T-helper 9 cell (primary cell): ENCODE data around the gene FEV.
A peak's percentile ranks its signal among the peaks of the same experiment; 100 is the strongest.
"Not testable (repeated sequence)": the region's sequence is repeated elsewhere in the genome, so short reads cannot be mapped to it uniquely, and the experiment has no call there.

ENCODE experiments used
- DNase-seq: peaks from one replicate; pipeline ENCODE4 v3.0.0-alpha.2; 2020

Gene FEV

GRCh38 chr2:218963601-218964000 is 21.4 kb downstream of the FEV start:
- DNase-seq = no peak

GRCh38 chr2:218962859-218963492 is 22.0 kb downstream of the FEV start:
- peak; percentile 55 for DNase-seq

GRCh38 chr2:218961651-218962570 is 23.1 kb downstream of the FEV start:
- no peak for DNase-seq

DNA sequence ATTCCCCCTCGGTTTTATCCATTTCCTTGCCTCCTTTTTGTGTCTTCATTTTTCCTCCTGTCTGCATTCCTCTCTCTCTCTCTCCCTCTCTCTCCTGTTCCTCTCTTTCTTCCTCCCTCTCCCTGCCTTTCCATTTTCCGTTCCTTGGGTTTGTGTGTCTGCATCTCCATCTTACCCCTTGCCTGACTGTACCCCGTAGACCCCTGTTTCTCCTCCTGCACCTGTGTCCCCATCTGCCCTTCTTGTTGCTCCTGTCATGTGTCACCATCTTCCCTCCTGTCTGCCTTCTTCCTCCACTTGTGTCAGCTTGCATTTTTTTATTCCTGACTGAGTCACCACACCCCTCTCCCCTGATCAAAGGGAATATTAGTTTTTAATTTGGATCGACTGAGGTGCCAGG is 23.8 kb downstream of the FEV start:
- DNase-seq = no peak

DNA sequence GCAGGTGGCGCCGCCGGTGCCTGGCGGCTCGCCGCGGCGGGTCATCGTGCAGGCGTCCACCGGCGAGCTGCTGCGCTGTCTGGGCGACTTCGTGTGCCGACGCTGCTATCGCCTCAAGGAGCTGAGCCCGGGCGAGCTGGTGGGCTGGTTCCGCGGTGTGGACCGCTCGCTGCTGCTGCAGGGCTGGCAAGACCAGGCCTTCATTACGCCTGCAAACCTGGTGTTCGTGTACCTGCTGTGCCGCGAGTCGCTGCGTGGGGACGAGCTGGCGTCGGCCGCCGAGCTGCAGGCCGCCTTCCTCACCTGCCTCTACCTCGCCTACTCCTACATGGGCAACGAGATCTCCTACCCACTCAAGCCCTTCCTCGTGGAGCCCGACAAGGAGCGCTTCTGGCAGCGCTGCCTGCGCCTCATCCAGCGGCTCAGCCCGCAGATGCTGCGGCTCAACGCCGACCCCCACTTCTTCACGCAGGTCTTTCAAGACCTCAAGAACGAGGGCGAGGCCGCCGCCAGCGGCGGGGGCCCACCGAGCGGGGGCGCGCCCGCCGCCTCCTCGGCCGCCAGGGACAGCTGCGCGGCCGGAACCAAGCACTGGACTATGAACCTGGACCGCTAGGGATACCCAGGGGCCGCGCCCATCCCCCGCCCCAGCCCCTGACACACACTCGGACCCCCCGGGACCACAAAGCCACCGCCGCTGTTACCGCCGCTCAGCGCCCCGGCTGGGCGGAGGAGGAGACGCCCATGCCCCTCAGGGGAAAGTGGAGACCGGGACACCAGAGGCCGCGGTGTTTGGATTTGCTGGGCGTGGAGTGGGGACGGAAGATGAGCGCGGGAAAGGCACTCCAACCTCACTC is 24.4 kb downstream of the FEV start:
- DNase-seq = no peak

DNA sequence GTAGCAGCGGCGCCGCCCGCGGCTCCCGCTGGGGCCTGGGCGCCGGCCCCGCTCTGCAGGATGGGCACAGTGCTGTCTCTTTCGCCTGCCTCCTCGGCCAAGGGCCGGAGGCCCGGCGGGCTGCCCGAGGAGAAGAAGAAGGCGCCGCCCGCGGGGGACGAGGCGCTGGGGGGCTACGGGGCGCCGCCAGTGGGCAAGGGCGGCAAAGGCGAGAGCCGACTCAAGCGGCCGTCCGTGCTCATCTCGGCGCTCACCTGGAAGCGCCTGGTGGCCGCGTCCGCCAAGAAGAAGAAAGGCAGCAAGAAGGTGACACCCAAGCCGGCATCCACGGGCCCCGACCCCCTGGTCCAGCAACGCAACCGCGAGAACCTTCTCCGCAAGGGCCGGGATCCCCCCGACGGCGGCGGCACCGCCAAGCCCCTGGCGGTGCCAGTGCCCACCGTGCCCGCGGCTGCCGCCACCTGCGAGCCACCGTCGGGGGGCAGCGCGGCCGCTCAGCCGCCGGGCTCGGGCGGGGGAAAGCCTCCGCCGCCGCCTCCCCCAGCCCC is 25.1 kb downstream of the FEV start:
- no peak for DNase-seq

DNA sequence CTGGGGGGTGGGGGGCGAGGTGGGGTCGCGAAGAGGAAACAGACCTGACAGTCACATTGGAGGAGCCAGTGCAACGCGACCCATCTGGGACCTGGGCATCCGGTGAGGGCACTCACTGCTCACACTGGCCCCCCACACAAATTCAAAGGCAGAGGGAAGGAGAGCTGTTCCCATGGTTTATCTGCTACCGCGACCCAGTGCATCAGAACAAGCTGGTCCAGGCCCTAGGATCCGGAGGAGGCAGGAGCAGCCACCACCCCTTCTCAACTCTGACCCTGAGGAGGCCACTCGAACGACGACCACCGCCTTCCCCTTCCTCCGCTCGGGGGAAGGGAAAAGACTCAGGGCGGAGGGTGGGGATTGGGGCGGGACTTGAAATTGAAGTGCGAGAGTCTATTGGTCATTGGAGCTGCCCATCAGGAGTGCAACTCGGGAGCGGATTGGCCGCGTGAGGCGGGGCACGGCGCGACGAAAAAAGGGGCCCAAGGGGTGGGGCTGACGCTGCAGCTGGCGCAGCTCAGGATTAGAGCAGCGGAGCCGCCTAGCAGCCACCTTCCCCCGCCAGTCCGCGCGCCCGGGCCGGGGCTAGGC is 25.7 kb downstream of the FEV start, which contains the start of gene CDK5R2:
Gene CDK5R2, plus strand, starts transcription at position 526 of the 591 bp plus-strand sequence. CDS start 155 bp downstream, outside the sequence.
- DNase-seq = no peak

DNA sequence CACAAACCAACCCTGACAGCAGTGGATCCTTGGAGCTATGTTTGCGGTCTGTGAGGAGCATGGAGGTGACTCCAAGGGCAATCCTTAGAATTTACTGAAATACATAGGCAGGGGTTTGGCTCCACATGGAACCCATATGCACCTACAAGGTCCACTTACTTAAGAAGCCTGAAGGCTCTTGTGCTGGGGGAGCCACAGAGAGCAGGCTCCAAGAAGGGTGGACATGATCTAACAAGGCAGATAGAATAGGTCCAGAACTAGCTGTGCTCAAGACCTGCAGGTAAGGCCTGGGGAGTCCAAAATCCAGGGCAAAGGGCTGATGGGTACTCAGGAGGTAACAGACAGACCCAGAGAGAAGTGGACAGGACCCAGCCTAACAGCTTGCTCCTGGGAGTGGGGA is 26.7 kb downstream of the FEV start:
- no peak for DNase-seq

DNA sequence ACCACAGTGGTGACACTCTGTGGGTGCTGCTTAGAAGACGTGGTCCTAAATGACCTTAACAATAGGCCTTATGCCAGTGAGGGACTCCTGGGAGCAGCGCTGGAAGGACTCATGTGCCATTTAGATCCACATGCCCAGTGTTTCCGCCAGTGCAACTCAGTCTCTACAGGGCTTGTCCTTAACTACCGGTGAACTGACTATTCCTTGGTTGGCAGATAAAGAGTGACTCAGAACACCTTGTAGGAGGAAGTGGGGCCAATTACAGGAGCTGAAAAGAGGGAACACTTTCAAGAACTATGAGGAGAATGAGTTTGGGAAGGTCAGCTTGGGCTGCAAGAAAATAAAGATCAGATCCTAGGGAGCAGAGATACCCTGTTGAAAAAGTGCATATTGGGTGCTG is 27.3 kb downstream of the FEV start:
- DNase-seq = no peak

GRCh38 chr2:218956039-218956438 is 28.9 kb downstream of the FEV start:
- no peak for DNase-seq

DNA sequence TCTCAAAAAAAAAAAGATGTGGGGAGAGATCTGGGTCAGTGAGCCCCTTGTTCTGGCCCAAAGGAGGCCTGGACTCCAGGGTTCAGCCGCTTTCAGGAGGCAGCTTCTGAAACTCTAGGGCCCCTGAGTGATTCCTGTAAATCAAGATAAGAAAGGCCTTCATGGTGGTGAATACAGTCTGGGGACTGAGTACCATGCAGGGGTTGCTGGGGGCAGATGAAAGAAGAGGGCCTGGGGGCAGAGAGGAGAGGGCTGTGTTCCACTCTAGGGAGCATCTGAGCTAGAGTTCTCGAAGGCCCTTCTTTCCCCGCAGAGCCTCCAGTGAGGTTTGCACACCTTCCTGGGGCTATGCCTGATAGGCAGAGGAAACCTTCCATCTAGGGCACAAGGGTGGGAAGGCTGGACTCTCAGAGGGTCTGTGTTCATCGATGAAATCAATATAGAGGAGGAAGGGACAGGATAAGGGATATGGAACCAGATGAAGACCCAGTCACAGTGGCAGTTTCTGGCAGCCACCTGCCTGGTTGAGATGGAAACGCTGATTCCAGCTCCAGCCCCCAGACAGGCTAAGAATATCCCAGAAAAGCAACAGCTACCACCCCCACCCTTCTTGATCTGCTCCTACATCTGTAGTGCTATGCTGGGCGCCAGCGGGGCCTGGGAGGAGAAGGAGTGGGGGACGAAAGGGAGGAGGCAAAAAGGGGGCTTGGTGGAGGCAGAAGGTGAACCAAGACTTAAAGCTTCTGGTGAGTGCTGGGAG is 30.3 kb downstream of the FEV start:
- DNase-seq = no peak

DNA sequence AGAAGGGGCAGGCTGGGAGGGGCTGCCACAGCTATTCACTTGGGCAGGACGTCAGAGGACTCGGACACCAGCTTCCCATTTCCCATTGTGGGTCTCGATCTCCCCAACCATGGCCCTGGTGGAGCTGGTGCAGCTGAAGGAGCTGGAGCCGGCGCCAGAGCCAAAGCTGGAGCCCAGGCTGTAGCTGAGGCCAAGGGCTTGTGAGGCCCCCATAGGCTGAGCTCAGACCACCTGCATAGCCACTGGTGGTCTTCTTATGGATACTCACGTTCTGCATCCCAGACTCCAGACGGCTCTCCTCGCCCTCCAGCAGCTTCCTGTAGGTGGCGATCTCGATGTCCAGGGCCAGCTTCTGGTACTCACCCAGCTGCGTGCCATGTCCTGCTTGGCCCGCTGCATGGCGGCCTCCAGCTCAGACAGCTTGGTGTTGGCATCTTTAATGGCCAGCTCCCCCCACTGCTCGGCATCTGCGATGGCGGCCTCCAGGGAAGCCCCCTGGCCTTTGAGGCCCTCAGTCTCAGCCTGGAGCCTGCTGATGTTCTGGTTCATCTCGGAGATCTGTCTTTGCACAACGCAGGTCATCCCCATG is 31.5 kb downstream of the FEV start:
- DNase-seq = no peak

DNA sequence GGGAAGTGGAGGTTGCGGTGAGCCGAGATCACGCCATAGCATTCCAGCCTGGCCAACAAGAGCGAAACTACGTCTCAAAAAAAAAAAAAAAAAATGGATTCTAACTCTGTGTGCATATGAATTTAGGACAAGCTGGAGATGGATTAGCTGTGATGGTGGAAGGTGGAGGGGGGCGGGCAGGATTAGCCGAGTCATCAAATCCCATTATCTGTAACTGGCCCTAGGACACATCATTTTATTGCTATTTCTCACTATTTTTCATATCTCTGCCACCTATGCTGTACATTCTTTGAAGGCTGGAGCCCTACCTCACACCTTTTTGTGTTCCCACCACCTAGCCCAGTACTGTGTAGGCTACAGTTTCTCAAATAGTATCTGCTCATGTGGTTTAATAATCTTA is 32.8 kb downstream of the FEV start:
- no peak for DNase-seq

DNA sequence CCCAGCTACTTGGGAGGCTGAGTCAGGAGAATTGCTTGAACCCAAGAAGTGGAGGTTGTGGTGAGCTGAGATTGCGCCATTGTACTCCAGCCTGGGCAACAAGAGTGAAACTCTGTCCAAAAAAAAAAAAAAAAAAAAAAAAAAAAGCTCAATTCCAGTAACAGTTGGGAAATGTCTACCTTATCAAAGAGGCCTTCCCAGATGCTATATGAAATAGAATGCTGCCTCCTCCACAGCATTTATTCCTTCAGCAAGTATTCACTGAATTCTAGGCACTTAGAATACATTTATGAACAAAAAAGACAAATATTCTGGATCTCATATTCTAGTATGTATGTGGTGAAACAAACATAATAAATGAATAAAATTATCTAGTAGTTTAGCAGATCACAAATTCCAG is 38.4 kb downstream of the FEV start:
- no peak for DNase-seq

GRCh38 chr2:218944759-218945404 is 40.1 kb downstream of the FEV start:
- DNase-seq = no peak

DNA sequence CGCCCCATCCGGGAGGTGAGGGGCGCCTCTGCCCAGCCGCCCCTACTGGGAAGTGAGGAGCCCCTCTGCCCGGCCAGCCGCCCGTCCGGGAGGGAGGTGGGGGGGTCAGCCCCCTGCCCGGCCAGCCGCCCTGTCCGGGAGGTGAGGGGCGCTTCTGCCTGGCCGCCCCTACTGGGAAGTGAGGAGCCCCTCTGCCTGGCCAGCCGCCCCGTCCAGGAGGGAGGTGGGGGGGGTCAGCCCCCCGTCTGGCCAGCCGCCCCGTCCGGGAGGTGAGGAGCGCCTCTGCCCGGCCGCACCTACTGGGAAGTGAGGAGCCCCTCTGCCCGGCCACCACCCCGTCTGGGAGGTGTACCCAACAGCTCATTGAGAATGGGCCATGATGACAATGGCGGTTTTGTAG is 53.2 kb downstream of the FEV start:
- not testable (repeated sequence) for DNase-seq
